H1 (cell line): Measurements from ENCODE around the gene TYRP1. TPM values are rescaled to one million over a fixed set of nuclear protein-coding genes. Genes with fewer than 3 reads are reported as not detected.

Source experiments
- CTCF ChIA-PET: fragments of 300-600 bp; sonication (Branson Sonifier 250); formaldehyde crosslinking; loops from one replicate; lab custom pipeline; 2021; ENCODE audit not compliant: partially characterized antibody; lab: Charles Lee
- POLR2A ChIA-PET: fragments of 300-600 bp; sonication (Branson Sonifier 250); formaldehyde crosslinking; loops from one replicate; lab custom pipeline; 2021; ENCODE audit warnings: inconsistent platforms; ENCODE audit not compliant: partially characterized antibody; lab: Charles Lee
- DNase-seq, 2 experiments: peaks; one replicate each; pipeline versions ENCODE4 v3.0.0 to v3.0.0-alpha.2; 2010 to 2022; ENCODE audit warnings: low spot score in 2 of 2, low read depth in 1 of 2, mixed read lengths in 1 of 2
- FAIRE-seq: peaks from 2 replicates; lab custom pipeline; 2011; peaks lifted over from hg19 to GRCh38; lab: Jason Lieb, UNC
- H2AFZ ChIP-seq: 2 replicates; pipeline ENCODE4 v1.8.1; 2012; ENCODE audit warnings: low read length, inconsistent platforms
- H2AK5ac ChIP-seq: 2 replicates; pipeline ENCODE4 v1.6.1; 2013; ENCODE audit warnings: low read depth, low read length
- H2BK120ac ChIP-seq: replicated peaks from 2 replicates; pipeline ENCODE3; 2013; ENCODE audit warnings: low read depth, low read length, inconsistent platforms
- H2BK12ac ChIP-seq: 2 replicates; pipeline ENCODE4 v1.6.1; 2013; ENCODE audit warnings: low read depth, low read length
- H2BK15ac ChIP-seq: 2 replicates; pipeline ENCODE4 v1.6.1; 2013; ENCODE audit warnings: low read length
- H2BK20ac ChIP-seq: 2 replicates; pipeline ENCODE4 v1.6.1; 2013; ENCODE audit warnings: low read length
- H2BK5ac ChIP-seq: 2 replicates; pipeline ENCODE4 v1.6.1; 2013; ENCODE audit warnings: low read depth, low read length
- H3K14ac ChIP-seq: 2 replicates; pipeline ENCODE4 v1.6.1; 2013; ENCODE audit warnings: inconsistent platforms; ENCODE audit not compliant: insufficient read length
- H3K18ac ChIP-seq: 2 replicates; pipeline ENCODE4 v1.6.1; 2013; ENCODE audit warnings: low read length; ENCODE audit errors: extremely low read depth
- H3K23ac ChIP-seq: 2 replicates; pipeline ENCODE4 v1.6.1; 2013; ENCODE audit warnings: inconsistent platforms; ENCODE audit not compliant: insufficient read length
- H3K23me2 ChIP-seq: 2 replicates; pipeline ENCODE4 v1.6.1; 2013; ENCODE audit warnings: low read depth, low read length
- H3K27ac ChIP-seq: 2 replicates; pipeline ENCODE4 v1.6.1; 2011; ENCODE audit warnings: low read depth, low read length, inconsistent platforms
- H3K27me3 ChIP-seq, 4 experiments: replicated peaks in 1 of 4; 1 replicate in 1 of 4; 2 replicates in 3 of 4; pipeline versions ENCODE4 v1.6.1 to v1.8.1; 2011 to 2013; ENCODE audit warnings: low read length in 3 of 4, mild to moderate bottlenecking in 3 of 4, inconsistent platforms in 2 of 4, mixed read lengths in 2 of 4, moderate library complexity in 1 of 4; ENCODE audit not compliant: control insufficient read depth in 3 of 4, insufficient read depth in 3 of 4; ENCODE audit errors: extremely low read depth in 1 of 4
- H3K36me3 ChIP-seq, 4 experiments: 2 replicates each; pipeline versions ENCODE4 v1.6.1 to v1.8.1; 2011 to 2013; ENCODE audit warnings: mild to moderate bottlenecking in 4 of 4, low read length in 3 of 4, moderate library complexity in 2 of 4, control low read depth in 1 of 4, inconsistent platforms in 1 of 4; ENCODE audit not compliant: insufficient read depth in 4 of 4, control insufficient read depth in 2 of 4
- H3K4ac ChIP-seq: replicated peaks from 2 replicates; pipeline ENCODE3; 2013; ENCODE audit warnings: low read length, low read depth, mixed read lengths, inconsistent platforms; ENCODE audit not compliant: insufficient read length
- H3K4me1 ChIP-seq, 4 experiments: replicated peaks in 1 of 4; 1 replicate in 1 of 4; 2 replicates in 3 of 4; pipeline versions ENCODE4 v1.6.1 to v1.8.1; 2011 to 2013; ENCODE audit warnings: low read length in 3 of 4, inconsistent platforms in 2 of 4, mixed read lengths in 1 of 4; ENCODE audit not compliant: insufficient read depth in 4 of 4, control insufficient read depth in 3 of 4
- H3K4me2 ChIP-seq, 2 experiments: 2 replicates each; pipeline versions ENCODE4 v1.6.1 to v1.8.1; 2011 to 2013; ENCODE audit warnings: low read depth in 2 of 2, low read length in 2 of 2, control low read depth in 1 of 2, inconsistent platforms in 1 of 2, mild to moderate bottlenecking in 1 of 2; ENCODE audit not compliant: insufficient read depth in 1 of 2
- H3K4me3 ChIP-seq, 4 experiments: fragments of 200-600, 300-600 bp in 1 of 4; sonication (generic), shearing (Covaris generic), sonication (Bioruptor Twin) in 1 of 4; 2 replicates each; pipeline versions ENCODE4 v1.5.1 to v1.8.1; 2011 to 2016; ENCODE audit warnings: low read length in 4 of 4, low read depth in 3 of 4, control low read depth in 2 of 4, inconsistent platforms in 2 of 4, mild to moderate bottlenecking in 2 of 4, mixed read lengths in 1 of 4, moderate library complexity in 1 of 4; ENCODE audit not compliant: insufficient read depth in 2 of 4; ENCODE audit errors: extremely low read depth in 1 of 4
- H3K56ac ChIP-seq: replicated peaks from 2 replicates; pipeline ENCODE3; 2013; ENCODE audit warnings: low read depth, mild to moderate bottlenecking, mixed read lengths, low read length, inconsistent platforms; ENCODE audit not compliant: insufficient read length
- H3K79me1 ChIP-seq: 2 replicates; pipeline ENCODE4 v1.6.1; 2013; ENCODE audit warnings: low read depth, low read length, control low read depth
- H3K79me2 ChIP-seq, 2 experiments: 2 replicates each; pipeline versions ENCODE4 v1.6.1 to v1.8.1; 2012 to 2013; ENCODE audit warnings: low read length in 2 of 2, mild to moderate bottlenecking in 2 of 2, inconsistent platforms in 1 of 2; ENCODE audit not compliant: insufficient read depth in 2 of 2, control insufficient read depth in 1 of 2
- H3K9ac ChIP-seq, 4 experiments: replicated peaks in 1 of 4; 1 replicate in 1 of 4; 2 replicates in 3 of 4; pipeline versions ENCODE4 v1.6.1 to v1.8.1; 2011 to 2013; ENCODE audit warnings: low read depth in 3 of 4, low read length in 3 of 4, control low read depth in 2 of 4, mild to moderate bottlenecking in 2 of 4, moderate library complexity in 2 of 4, inconsistent platforms in 1 of 4; ENCODE audit errors: extremely low read depth in 1 of 4
- H3K9me3 ChIP-seq, 2 experiments: 2 replicates each; pipeline versions ENCODE4 v1.6.1 to v1.8.1; 2012 to 2013; ENCODE audit warnings: mild to moderate bottlenecking in 2 of 2, moderate library complexity in 2 of 2, control low read depth in 1 of 2, inconsistent platforms in 1 of 2, low read depth in 1 of 2, low read length in 1 of 2, mixed read lengths in 1 of 2; ENCODE audit not compliant: insufficient read depth in 2 of 2
- H4K20me1 ChIP-seq, 2 experiments: replicated peaks in 1 of 2; 2 replicates each; pipeline versions ENCODE3 to v1.8.1; 2011 to 2013; ENCODE audit warnings: inconsistent platforms in 2 of 2, low read length in 2 of 2, mild to moderate bottlenecking in 1 of 2; ENCODE audit not compliant: insufficient read depth in 2 of 2, control insufficient read depth in 1 of 2
- H4K5ac ChIP-seq: 2 replicates; pipeline ENCODE4 v1.6.1; 2013; ENCODE audit warnings: low read length, low read depth, mixed read lengths, inconsistent platforms; ENCODE audit not compliant: insufficient read length
- H4K8ac ChIP-seq: 2 replicates; pipeline ENCODE4 v1.8.0; 2013; ENCODE audit warnings: mild to moderate bottlenecking, moderate library complexity, low read length, inconsistent platforms; ENCODE audit not compliant: insufficient read depth; ENCODE audit errors: extremely low read depth
- H4K91ac ChIP-seq: replicated peaks from 2 replicates; pipeline ENCODE3; 2013; ENCODE audit warnings: low read length, mixed read lengths, inconsistent platforms; ENCODE audit not compliant: insufficient read length
- ATF3 ChIP-seq: IDR thresholded peaks from 2 replicates; pipeline ENCODE4 v1.6.1; 2011; ENCODE audit warnings: low read depth, mild to moderate bottlenecking, low read length; ENCODE audit not compliant: insufficient read depth
- BCL11A ChIP-seq, 2 experiments: IDR thresholded peaks; one replicate each; pipeline ENCODE4 v1.6.1; 2011; ENCODE audit warnings: low read depth in 2 of 2, low read length in 2 of 2, mild to moderate bottlenecking in 2 of 2
- JUN ChIP-seq: IDR thresholded peaks from 2 replicates; pipeline ENCODE4 v1.6.1; 2011; ENCODE audit warnings: low read depth, mild to moderate bottlenecking, improper control_type of control experiment, low read length
- PHF8 ChIP-seq: fragments of 200-600 bp; sonication (generic); conservative IDR thresholded peaks from 2 replicates; pipeline ENCODE4 v1.7.1; 2012; ENCODE audit warnings: low read depth, mild to moderate bottlenecking, inconsistent platforms, low read length, moderate library complexity
- POLR2AphosphoS5 ChIP-seq: IDR thresholded peaks from 2 replicates; pipeline ENCODE4 v1.6.1; 2011; ENCODE audit warnings: low read depth, low read length
- POU5F1 ChIP-seq: IDR thresholded peaks from 2 replicates; pipeline ENCODE4 v1.6.1; 2011; ENCODE audit warnings: low read depth, mild to moderate bottlenecking, low read length, moderate library complexity
- RAD21 ChIP-seq, 2 experiments: IDR thresholded peaks in 1 of 2; conservative IDR thresholded peaks in 1 of 2; 2 replicates each; pipeline ENCODE4 v1.6.1; 2011; ENCODE audit warnings: low read depth in 2 of 2, low read length in 2 of 2, improper control_type of control experiment in 1 of 2, inconsistent platforms in 1 of 2, mild to moderate bottlenecking in 1 of 2, moderate library complexity in 1 of 2
- RNF2 ChIP-seq: fragments of 200-900, 300-1000 bp; sonication (generic); IDR thresholded peaks from 2 replicates; pipeline ENCODE4 v1.7.1; 2016; ENCODE audit warnings: borderline replicate concordance, low read depth, mild to moderate bottlenecking, antibody characterized with exemption, low read length; ENCODE audit not compliant: poor library complexity, severe bottlenecking; ENCODE audit errors: missing control alignments
- SAP30 ChIP-seq: fragments of 300-600 bp; sonication (generic); IDR thresholded peaks from 2 replicates; pipeline ENCODE4 v1.7.1; 2012; ENCODE audit warnings: low read length, moderate library complexity, mild to moderate bottlenecking, inconsistent platforms; ENCODE audit not compliant: insufficient read depth, insufficient replicate concordance
- TAF7 ChIP-seq: optimal IDR thresholded peaks from 2 replicates; pipeline ENCODE3; 2011; ENCODE audit warnings: low read depth, mild to moderate bottlenecking, inconsistent platforms, low read length, moderate library complexity, borderline replicate concordance
- WGBS, 2 experiments: shearing (Covaris generic) in 1 of 2; methylation state at CpG; one replicate each; pipeline versions ENCODE4 v1.1.6 to v1.1.7; 2013 to 2015; ENCODE audit warnings: low lambda C conversion rate in 2 of 2, mixed read lengths in 2 of 2, inconsistent platforms in 1 of 2, low coverage in 1 of 2, missing lambda C conversion rate in 1 of 2; ENCODE audit not compliant: insufficient replicate concordance in 2 of 2, insufficient coverage in 1 of 2, insufficient read length in 1 of 2; ENCODE audit errors: extremely low coverage in 1 of 2, missing lambda C conversion rate in 1 of 2; 5-methylcytosine and 5-hydroxymethylcytosine counted together
- polyA plus RNA-seq, 7 experiments: library from polyadenylated mRNA; depleted of rRNA in 3 of 7; stranded (reverse) in 5 of 7; unstranded in 2 of 7; fragments of >200 nt in 5 of 7; fragments of 200-250 nt in 2 of 7; gene quantifications; 1 replicate in 5 of 7; 2 replicates in 1 of 7; 4 replicates in 1 of 7; pipeline versions ENCODE4 v1.2.1 to v1.2.3, GENCODE V29; 2011 to 2013; ENCODE audit warnings: missing spikeins in 2 of 7, mixed read lengths in 2 of 7
- total RNA-seq: library from RNA; stranded (reverse); fragmentation: NEBNext Ultra II Directional; extraction: Animal tissue kit (Norgen Biotek cat#: 25700); gene quantifications from 2 replicates; pipeline ENCODE4 v1.2.1, GENCODE V29; 2021
- TF ChIP-seq, protein P1 (sequence below): IDR thresholded peaks from 2 replicates; pipeline ENCODE4 v1.6.1; 2012; ENCODE audit warnings: low read length, inconsistent platforms

Gene TYRP1
- total and polyA plus RNA-seq, 2 of the 8 experiments (the other 6 are each of a cell fraction or from before 2014, with no cell fraction given) = 0.15 TPM; not detected in 1

GRCh38 chr9:12667892-12668291, 25.3 kb upstream of the TYRP1 start:
- no peak overlapping the region for H3K9ac ChIP-seq
- H4K91ac ChIP-seq = no peak overlapping the region
- DNase-seq = no peak
- H3K56ac ChIP-seq = no peak overlapping the region
- no peak overlapping the region for H2BK12ac ChIP-seq
- H4K20me1 ChIP-seq = no peaks in the 10 kb centered on the region
- H3K27ac ChIP-seq = no peak overlapping the region
- no peak overlapping the region for H3K4me2 ChIP-seq
- no peak overlapping the region for H3K14ac ChIP-seq
- no peak overlapping the region for H4K8ac ChIP-seq
- no peak overlapping the region for H3K18ac ChIP-seq
- no peaks in the 10 kb centered on the region for H3K9me3 ChIP-seq
- H3K23me2 ChIP-seq = no peaks in the 10 kb centered on the region
- ChIA-PET POLR2A (no interaction called here), CTCF (interaction anchor here (0.7 to 1.0 kb wide), 2 partner anchors 10 to 845 kb away, joined by 4 read pairs; no protein-coding TSS in a partner anchor)
- H3K27me3 ChIP-seq = no peaks in the 10 kb centered on the region
- WGBS, 2 experiments = 98% methylated on average over 3 of the region's 3 CpGs; no CpG with 5 or more reads in 1 of the 2 experiments
- no peak overlapping the region for H2BK5ac ChIP-seq
- no peak overlapping the region for H2AK5ac ChIP-seq
- no peaks in the 10 kb centered on the region for H3K4me1 ChIP-seq
- H3K4me3 ChIP-seq = no peak overlapping the region
- no peaks in the 10 kb centered on the region for H3K36me3 ChIP-seq
- no peak overlapping the region for H2BK120ac ChIP-seq
- TF ChIP-seq JUN (no peak), PHF8 (no peak), POLR2AphosphoS5 (no peak), ATF3 (no peak), BCL11A (IDR thresholded peaks at IDR 0.05; ENCODE audit: low read depth in 2 of 2, low read length in 2 of 2) (no peak), RAD21 (IDR thresholded peaks at IDR 0.05 in 1 of 2, conservative IDR thresholded peaks at IDR 0.05 in 1 of 2; ENCODE audit: low read depth in 2 of 2, low read length in 2 of 2) (no peak), TAF7 (no peak), SAP30 (no peak), POU5F1 (no peak), RNF2 (no peak)
- TF ChIP-seq, protein P1, sequence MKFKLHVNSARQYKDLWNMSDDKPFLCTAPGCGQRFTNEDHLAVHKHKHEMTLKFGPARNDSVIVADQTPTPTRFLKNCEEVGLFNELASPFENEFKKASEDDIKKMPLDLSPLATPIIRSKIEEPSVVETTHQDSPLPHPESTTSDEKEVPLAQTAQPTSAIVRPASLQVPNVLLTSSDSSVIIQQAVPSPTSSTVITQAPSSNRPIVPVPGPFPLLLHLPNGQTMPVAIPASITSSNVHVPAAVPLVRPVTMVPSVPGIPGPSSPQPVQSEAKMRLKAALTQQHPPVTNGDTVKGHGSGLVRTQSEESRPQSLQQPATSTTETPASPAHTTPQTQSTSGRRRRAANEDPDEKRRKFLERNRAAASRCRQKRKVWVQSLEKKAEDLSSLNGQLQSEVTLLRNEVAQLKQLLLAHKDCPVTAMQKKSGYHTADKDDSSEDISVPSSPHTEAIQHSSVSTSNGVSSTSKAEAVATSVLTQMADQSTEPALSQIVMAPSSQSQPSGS = no peak
- no peak overlapping the region for H3K23ac ChIP-seq
- H2BK20ac ChIP-seq = no peak overlapping the region
- no peak for FAIRE-seq
- no peak overlapping the region for H2BK15ac ChIP-seq
- H2AFZ ChIP-seq = no peak overlapping the region
- H3K79me2 ChIP-seq = no peaks in the 10 kb centered on the region
- H4K5ac ChIP-seq = no peak overlapping the region
- H3K4ac ChIP-seq = no peak overlapping the region
- no peaks in the 10 kb centered on the region for H3K79me1 ChIP-seq
